Type B pancreatic cell (in vitro differentiated cells): ENCODE results near the gene GFER. TPM values are rescaled to one million over a fixed set of nuclear protein-coding genes. Genes with fewer than 3 reads are reported as not detected.
"Not testable (repeated sequence)": the region's sequence is repeated elsewhere in the genome, so short reads cannot be mapped to it uniquely, and the experiment has no call there.

ENCODE experiments used
- DNase-seq: peaks from one replicate; pipeline ENCODE4 v3.0.0; 2021; ENCODE audit warnings: mixed read lengths; ENCODE audit not compliant: unreplicated experiment; ENCODE audit errors: extremely low spot score
- H3K27ac Mint-ChIP-seq: 2 replicates; pipeline ENCODE4 v1.8.0; 2021; ENCODE audit warnings: mild to moderate bottlenecking, mixed read lengths
- H3K27me3 Mint-ChIP-seq: 2 replicates; pipeline ENCODE4 v1.8.0; 2021; ENCODE audit warnings: mixed read lengths
- H3K36me3 Mint-ChIP-seq: 2 replicates; pipeline ENCODE4 v1.8.0; 2021; ENCODE audit warnings: mixed read lengths
- H3K4me1 Mint-ChIP-seq: one replicate; pipeline ENCODE4 v1.8.0; 2021; ENCODE audit warnings: mixed read lengths; ENCODE audit not compliant: unreplicated experiment
- H3K4me3 Mint-ChIP-seq: 2 replicates; pipeline ENCODE4 v1.8.0; 2021; ENCODE audit warnings: mild to moderate bottlenecking, mixed read lengths
- H3K9me3 Mint-ChIP-seq: 2 replicates; pipeline ENCODE4 v1.8.0; 2021; ENCODE audit warnings: mixed read lengths
- CTCF ChIP-seq: fragments of 200-600 bp; sonication (generic); conservative IDR thresholded peaks from 2 replicates; pipeline ENCODE4 v1.5.0; 2021; ENCODE audit warnings: antibody characterized with exemption, mild to moderate bottlenecking
- total RNA-seq: library from RNA; stranded (reverse); gene quantifications from 2 replicates; pipeline ENCODE4 v1.2.1, GENCODE V29; 2021; ENCODE audit warnings: low replicate concordance

GFER gene
- total RNA-seq, 1 donor from 2014 or later, result 31.6 TPM

DNA sequence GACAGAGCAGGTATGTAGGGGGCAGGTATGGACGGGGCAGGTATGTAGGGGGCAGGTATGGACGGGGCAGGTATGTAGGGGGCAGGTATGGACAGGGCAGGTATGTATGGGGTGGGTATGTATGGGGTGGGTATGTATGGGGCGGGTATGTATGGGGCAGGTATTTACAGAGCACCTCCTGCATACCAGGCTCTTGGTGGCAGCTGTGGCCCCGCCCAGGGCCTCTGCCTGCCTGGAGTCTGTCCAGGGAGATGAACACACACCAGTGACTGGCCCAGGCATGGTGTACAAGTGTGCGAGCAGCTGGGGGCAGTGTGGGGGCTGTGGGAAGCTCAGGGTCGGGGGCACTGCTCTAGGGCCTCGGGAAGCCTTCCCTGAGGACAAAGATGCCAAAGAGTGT is 33.9 kb upstream of the GFER start:
- H3K4me1 Mint-ChIP-seq, result no peaks in the 10 kb centered on the region
- H3K36me3 Mint-ChIP-seq, result no peaks in the 10 kb centered on the region
- DNase-seq, result no peak
- no peak overlapping the region for H3K27ac Mint-ChIP-seq
- no peak overlapping the region for H3K4me3 Mint-ChIP-seq
- no peaks in the 10 kb centered on the region for H3K9me3 Mint-ChIP-seq
- H3K27me3 Mint-ChIP-seq, result no peaks in the 10 kb centered on the region
- TF ChIP-seq CTCF, result no peak

DNA sequence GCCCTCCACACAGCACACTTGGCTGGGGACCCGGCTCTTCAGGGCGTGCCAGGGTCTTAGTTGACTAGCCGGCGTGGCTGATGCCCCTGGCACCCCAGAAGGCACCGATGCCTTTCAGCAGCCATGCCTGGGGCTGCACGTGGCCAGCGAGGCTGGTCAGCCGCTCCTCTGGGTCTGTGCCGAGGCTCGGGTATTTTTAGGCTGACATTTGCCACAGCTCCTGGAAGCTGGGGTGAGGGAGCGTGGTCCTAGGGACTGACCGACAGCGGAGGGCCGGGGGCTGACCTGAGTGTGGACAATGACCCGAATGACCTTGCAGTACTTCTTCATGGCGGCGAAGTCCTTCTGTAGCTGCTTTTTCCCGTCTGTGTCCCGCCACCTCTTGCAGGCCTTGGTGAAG is 33.4 kb upstream of the GFER start:
- TF ChIP-seq CTCF, result no peak
- DNase-seq, result no peak
- Mint-ChIP-seq H3K4me3 (no peak overlapping the region), H3K4me1 (no peaks in the 10 kb centered on the region), H3K27me3 (no peaks in the 10 kb centered on the region), H3K27ac (no peak overlapping the region), H3K36me3 (no peaks in the 10 kb centered on the region), H3K9me3 (no peaks in the 10 kb centered on the region)

DNA sequence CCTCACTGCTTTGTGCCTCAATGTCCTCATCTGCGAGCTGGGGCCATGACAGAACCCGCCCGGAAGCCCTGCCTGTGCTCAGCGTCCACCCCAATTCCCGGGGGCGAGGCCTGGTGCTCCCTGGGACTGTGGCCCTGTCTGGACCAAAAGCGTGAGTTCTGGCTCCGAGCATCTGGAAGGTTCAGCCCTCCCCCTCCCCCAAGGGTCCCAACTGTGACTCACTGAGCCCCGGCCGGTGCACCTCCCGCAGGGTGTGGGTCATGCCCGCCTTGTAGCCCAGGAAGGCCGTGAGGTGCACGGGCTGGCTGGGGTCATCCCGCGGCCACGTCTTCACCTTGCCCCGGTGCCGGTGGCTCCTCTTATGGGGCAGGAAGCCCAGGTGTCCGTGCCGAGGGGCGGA is 30.3 kb upstream of the GFER start:
- Mint-ChIP-seq H3K36me3 (no peaks in the 10 kb centered on the region), H3K4me3 (no peak overlapping the region), H3K9me3 (no peaks in the 10 kb centered on the region), H3K27ac (no peak overlapping the region), H3K27me3 (no peaks in the 10 kb centered on the region), H3K4me1 (no peaks in the 10 kb centered on the region)
- DNase-seq, result no peak
- no peak for TF ChIP-seq CTCF

- H3K9me3 Mint-ChIP-seq, H3K4me3 Mint-ChIP-seq, H3K27ac Mint-ChIP-seq, H3K36me3 Mint-ChIP-seq, DNase-seq, H3K27me3 Mint-ChIP-seq: not testable (repeated sequence)
- peaks cover 12% of the 10 kb centered on the region for H3K4me1 Mint-ChIP-seq
These were observed 26.4 kb upstream of the GFER start for GRCh38 chr16:1957434-1958142.

DNA sequence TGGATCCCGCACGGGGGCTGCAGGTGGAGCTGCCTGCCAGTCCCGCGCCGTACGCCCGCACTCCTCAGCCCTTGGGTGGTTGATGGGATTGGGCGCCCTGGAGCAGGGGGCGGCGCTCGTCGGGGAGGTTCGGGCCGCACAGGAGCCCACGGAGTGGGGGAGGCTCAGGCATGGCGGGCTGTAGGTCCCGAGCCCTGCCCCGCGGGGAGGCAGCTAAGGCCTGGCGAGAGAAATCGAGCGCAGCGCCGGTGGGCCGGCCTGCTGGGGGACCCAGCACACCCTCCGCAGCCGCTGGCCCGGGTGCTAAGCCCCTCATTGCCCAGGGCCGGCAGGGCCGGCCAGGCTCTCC is 25.9 kb upstream of the GFER start:
- H3K27ac Mint-ChIP-seq, DNase-seq, H3K27me3 Mint-ChIP-seq, H3K36me3 Mint-ChIP-seq, H3K4me3 Mint-ChIP-seq, H3K9me3 Mint-ChIP-seq: not testable (repeated sequence)
- peaks cover 12% of the 10 kb centered on the region for H3K4me1 Mint-ChIP-seq

- no peak for DNase-seq
- H3K27ac Mint-ChIP-seq, result no peak overlapping the region
- H3K4me1 Mint-ChIP-seq, result peaks cover 17% of the 10 kb centered on the region
- no peaks in the 10 kb centered on the region for H3K27me3 Mint-ChIP-seq
- peak overlapping the region; percentile 96 for H3K4me3 Mint-ChIP-seq
- H3K36me3 Mint-ChIP-seq, result peaks cover 9% of the 10 kb centered on the region
- H3K9me3 Mint-ChIP-seq, result no peaks in the 10 kb centered on the region
- TF ChIP-seq CTCF, result no peak
These were observed 25.2 kb upstream of the GFER start for GRCh38 chr16:1958715-1959268.
